SKM-1 treated with dmso at 0.1 percent for 144 hours (cell line): Measurements from ENCODE around the gene NECTIN4.
"Not testable (repeated sequence)": the region's sequence is repeated elsewhere in the genome, so short reads cannot be mapped to it uniquely, and the experiment has no call there.

Source experiments
- DNase-seq: peaks from one replicate; lab custom pipeline; 2025; ENCODE audit not compliant: unreplicated experiment; lab: John Stamatoyannopoulos, UW

Gene NECTIN4

DNA sequence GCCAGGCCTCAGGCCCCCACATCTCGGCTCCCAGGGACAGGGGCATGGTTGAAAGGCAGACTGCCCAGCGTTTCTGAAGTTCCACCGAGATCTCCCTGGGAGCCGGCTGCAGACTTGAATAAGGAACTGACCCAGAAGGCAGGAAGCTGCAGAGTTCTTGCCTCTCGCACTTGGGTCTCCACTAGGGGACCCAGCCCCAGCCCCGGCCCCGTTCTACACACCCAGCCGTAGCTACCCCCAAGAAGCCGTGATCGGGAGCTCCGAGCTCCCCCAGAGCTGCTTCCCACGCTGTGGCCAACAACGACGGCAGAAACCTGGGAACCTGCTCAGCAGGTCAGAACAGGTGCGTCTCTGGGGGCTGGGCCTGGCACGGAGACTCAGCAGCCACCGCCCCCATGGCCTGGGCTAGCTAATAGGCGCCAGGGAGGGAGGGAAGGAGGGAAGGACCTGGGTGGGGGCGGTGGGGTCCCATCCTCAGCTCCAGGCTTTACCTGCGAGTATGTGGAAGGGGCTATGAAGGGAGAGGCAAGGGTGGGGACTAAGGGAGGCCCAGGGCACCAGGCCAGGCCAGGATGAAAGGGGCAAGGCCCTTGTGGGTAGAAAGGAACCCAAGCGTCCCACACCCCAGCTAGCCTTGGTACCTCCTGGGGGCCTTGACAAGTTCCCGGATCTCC is at the start of gene NECTIN4:
Gene NECTIN4, minus strand, starts transcription at position 308 of the 674 bp plus-strand sequence. Its CDS starts 262 bp downstream, at position 46.
- no peak for DNase-seq

DNA sequence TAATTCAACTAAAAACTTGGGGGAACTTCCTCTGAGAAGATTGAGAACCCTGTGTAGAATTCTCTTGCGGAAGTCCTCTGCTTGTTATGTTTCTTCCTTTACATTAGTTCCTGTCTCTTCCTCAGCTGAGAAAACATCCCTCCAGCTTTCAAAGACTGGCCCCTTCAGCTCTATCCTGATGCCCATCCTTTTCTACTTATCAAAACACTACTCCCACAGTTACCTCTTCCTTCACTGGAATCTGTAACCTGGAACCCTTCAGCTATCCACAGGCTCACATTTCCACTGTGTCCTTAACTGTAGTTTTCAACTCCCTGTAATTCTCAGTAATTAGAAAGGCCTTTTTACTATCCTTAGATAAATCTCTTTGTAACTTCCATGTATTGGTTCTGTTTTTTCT is 49.1 kb upstream of the NECTIN4 start:
- DNase-seq, result no peak

GRCh38 chr1:161137881-161138280 is 48.5 kb upstream of the NECTIN4 start:
- DNase-seq, result no peak

- DNase-seq, result no peak
These were observed 43.9 kb upstream of the NECTIN4 start for GRCh38 chr1:161133220-161133740.

GRCh38 chr1:161132410-161133219 is 43.3 kb upstream of the NECTIN4 start, which contains the start of gene DEDD:
TSS of gene DEDD (minus strand) at chr1:161132667. CDS start at chr1:161124462, 8,205 bp downstream.
- DNase-seq, result peak; percentile 98

DNA sequence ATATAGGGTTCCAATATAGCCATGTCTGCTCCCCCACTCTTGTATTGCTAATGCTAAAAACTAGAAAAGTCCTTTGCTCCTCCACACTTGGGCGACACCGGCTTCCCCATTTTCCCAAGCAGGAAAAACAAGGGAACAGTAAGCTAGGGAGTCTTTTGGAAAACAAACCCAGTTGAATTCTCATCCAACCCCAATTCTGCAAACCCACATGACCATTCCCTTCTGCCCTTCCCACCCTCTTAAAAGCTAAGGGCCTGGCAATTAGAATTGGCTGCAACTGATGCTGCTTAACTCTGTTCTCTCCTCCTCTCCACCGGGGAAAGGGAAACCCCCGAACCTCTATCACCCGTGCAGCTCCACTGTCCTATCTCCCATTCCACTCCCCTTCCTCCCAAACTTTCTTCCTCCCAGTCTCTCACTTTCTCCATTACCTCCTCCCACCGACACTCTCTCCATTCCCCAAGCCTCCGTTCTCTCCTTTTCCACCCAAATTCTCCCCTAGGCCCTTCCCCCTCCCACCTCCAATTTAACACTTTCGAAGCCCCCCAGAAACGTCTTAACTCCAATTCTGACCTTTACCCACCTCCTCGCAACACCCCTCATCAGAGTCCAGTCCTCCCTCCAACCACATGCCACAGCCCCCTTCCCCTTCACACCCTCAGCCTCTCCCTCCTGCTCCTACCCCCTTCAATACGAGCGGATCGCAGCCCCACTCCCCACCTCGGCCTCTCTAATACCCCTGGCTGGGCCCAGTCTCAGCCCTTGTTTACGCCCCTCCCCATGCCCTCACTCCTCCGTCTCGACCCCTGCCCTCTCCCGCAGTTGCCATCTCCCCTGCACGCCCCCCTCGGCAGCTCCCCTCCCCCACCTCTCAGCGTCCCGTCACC is 42.4 kb upstream of the NECTIN4 start:
- no peak for DNase-seq

DNA sequence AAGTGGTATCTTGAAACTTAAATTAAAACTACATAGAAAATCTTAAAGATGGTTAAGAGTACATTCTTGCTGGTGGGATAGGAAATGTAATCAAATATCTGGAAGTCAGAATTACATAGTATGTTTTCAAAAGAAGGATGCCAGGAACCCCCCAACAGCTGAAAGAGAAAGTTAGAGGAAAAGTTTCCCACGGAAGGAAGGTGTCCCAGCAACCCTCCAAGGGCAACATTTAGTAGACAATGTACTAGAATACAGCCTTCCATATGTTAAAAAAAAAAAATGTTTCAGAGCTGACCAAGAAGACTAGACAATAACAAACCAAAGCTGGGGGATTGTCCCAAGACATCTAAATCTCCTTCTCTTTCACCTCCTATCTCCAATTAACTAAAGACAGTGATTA is 40.9 kb upstream of the NECTIN4 start:
- DNase-seq, result no peak

- no peak for DNase-seq
These were observed 39.4 kb upstream of the NECTIN4 start for GRCh38 chr1:161128591-161129420.

GRCh38 chr1:161127649-161128048 is 38.3 kb upstream of the NECTIN4 start:
- DNase-seq, result peak; percentile 58

GRCh38 chr1:161122967-161123366 is 33.6 kb upstream of the NECTIN4 start:
- no peak for DNase-seq

DNA sequence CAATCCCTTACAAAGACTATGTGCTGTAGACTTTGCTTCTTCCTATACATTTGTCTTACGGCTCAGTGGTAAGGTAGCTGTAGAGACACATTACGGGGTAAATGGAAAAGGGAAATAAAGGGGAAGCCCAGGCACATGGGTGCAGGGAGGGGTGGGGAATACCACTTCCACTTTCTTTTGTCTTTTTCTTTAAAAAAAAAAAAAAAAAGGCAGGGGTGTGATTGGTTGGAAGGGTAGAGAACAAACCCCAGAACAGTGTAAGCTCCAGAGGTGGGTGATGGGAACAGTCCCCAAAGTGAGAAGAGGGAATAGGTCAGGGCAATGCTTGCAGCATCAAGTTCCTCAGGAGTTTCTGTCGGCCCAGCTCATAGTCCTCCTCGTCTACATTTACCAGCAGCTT is 32.5 kb upstream of the NECTIN4 start:
- DNase-seq, result peak; percentile 63

- DNase-seq, result no peak
These were observed 31.8 kb upstream of the NECTIN4 start for GRCh38 chr1:161121042-161121650.

DNA sequence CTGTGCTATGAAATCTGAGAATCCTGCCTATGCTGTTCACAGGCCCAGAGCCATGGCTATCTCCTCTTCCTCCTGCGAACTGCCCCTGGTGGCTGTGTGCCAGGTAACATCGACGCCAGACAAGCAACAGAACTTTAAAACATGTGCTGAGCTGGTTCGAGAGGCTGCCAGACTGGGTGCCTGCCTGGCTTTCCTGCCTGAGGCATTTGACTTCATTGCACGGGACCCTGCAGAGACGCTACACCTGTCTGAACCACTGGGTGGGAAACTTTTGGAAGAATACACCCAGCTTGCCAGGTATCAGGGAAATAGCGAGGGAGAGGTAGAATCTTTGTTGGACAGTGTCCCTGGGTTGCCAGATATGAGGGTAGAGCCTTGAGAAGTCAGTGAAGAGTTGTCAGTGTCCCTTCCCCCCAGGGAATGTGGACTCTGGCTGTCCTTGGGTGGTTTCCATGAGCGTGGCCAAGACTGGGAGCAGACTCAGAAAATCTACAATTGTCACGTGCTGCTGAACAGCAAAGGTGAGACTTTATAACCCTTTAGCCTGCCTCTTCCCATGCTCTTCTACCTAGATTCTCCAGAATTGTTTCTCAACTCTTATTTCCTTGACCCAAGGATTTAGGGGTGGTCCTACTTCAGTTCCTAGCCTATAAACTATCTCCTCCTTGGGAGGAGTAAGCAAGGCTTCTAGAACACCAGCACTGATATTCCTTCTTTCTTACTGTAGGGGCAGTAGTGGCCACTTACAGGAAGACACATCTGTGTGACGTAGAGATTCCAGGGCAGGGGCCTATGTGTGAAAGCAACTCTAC is 29.9 kb upstream of the NECTIN4 start:
- peak; percentile 60 for DNase-seq

GRCh38 chr1:161117759-161118581 is 28.6 kb upstream of the NECTIN4 start, which contains the start of the genes NIT1 and PFDN2:
TSS of gene NIT1 (plus strand) at chr1:161118105. CDS start at chr1:161118177, 72 bp downstream.
TSS of gene PFDN2 (minus strand) at chr1:161118037. CDS start at chr1:161118026, 11 bp downstream.
- DNase-seq, result peak; percentile 84

GRCh38 chr1:161115961-161116360 is 26.6 kb upstream of the NECTIN4 start:
- not testable (repeated sequence) for DNase-seq

GRCh38 chr1:161115132-161115711 is 25.9 kb upstream of the NECTIN4 start:
- DNase-seq, result no peak

GRCh38 chr1:161114556-161114955 is 25.2 kb upstream of the NECTIN4 start:
- no peak for DNase-seq
